HepG2 (cell line): ENCODE measurements around the gene ARHGAP45. TPM values are rescaled to one million over a fixed set of nuclear protein-coding genes. Genes with fewer than 3 reads are reported as not detected.

Experiments used
- HIVEP1 ChIP-seq: sonication (generic); formaldehyde crosslinking; IDR thresholded peaks from 2 replicates; pipeline ENCODE4 v1.4.0; 2020; ENCODE audit warnings: mild to moderate bottlenecking, missing genetic modification reagents
- POLR2AphosphoS2 ChIP-seq: IDR thresholded peaks from 2 replicates; pipeline ENCODE4 v1.6.1; 2011; ENCODE audit warnings: low read depth, low read length, improper control_type of control experiment
- PRPF4 ChIP-seq: fragments of 200-400 bp; formaldehyde crosslinking; IDR thresholded peaks from 2 replicates; pipeline ENCODE4 v1.6.1; 2016; ENCODE audit warnings: low read length, low read depth; ENCODE audit not compliant: poor library complexity, severe bottlenecking
- RBM39 ChIP-seq: fragments of 200-400 bp; formaldehyde crosslinking; IDR thresholded peaks from one replicate; pipeline ENCODE4 v1.6.1; 2018; ENCODE audit warnings: antibody characterized with exemption, mild to moderate bottlenecking, low read depth, low read length; ENCODE audit not compliant: poor library complexity, severe bottlenecking
- RFX3 ChIP-seq: IDR thresholded peaks from 2 replicates; pipeline ENCODE4 v1.6.1; 2016; ENCODE audit warnings: missing biosample characterization, missing genetic modification reagents
- SP2 ChIP-seq: sonication (generic); formaldehyde crosslinking; IDR thresholded peaks from 2 replicates; pipeline ENCODE4 v1.5.1; 2020; ENCODE audit warnings: mild to moderate bottlenecking, missing genetic modification reagents
- SUZ12 ChIP-seq: fragments of 150-350 bp; IDR thresholded peaks from 2 replicates; pipeline ENCODE4 v1.6.1; 2014; ENCODE audit warnings: low read depth, low read length
- ZNF224 ChIP-seq: sonication (generic); formaldehyde crosslinking; IDR thresholded peaks from 2 replicates; pipeline ENCODE4 v1.5.0; 2020; ENCODE audit warnings: mild to moderate bottlenecking, missing genetic modification reagents
- ZNF225 ChIP-seq: sonication (generic); formaldehyde crosslinking; IDR thresholded peaks from 2 replicates; pipeline ENCODE4 v1.4.0; 2020; ENCODE audit warnings: mild to moderate bottlenecking, missing genetic modification reagents
- ZNF276 ChIP-seq: sonication (generic); formaldehyde crosslinking; IDR thresholded peaks from 2 replicates; pipeline ENCODE4 v1.4.0; 2020; ENCODE audit warnings: mild to moderate bottlenecking, low read depth, missing genetic modification reagents
- ZNF281 ChIP-seq: sonication (generic); formaldehyde crosslinking; IDR thresholded peaks from 2 replicates; pipeline ENCODE4 v1.4.0; 2020; ENCODE audit warnings: missing genetic modification reagents, borderline replicate concordance
- ZNF724P ChIP-seq: sonication (generic); formaldehyde crosslinking; IDR thresholded peaks from 2 replicates; pipeline ENCODE4 v1.8.0; 2022; ENCODE audit warnings: missing genetic modification reagents, borderline replicate concordance
- ZNF775 ChIP-seq: sonication (generic); formaldehyde crosslinking; IDR thresholded peaks from 2 replicates; pipeline ENCODE4 v1.4.0; 2020; ENCODE audit warnings: missing genetic modification reagents, mild to moderate bottlenecking, moderate library complexity, borderline replicate concordance
- polyA plus RNA-seq, 8 experiments: library from polyadenylated mRNA; depleted of rRNA in 3 of 8; stranded (reverse) in 7 of 8; unstranded in 1 of 8; fragments of >200 nt; fragmentation: Illumina TruSeq in 4 of 8; extraction: Trizol in 4 of 8; gene quantifications; 2 replicates each; pipeline versions ENCODE4 v1.2.1 to v1.2.3, GENCODE V29; 2011 to 2016; ENCODE audit warnings: low read depth in 4 of 8, missing spikeins in 1 of 8, mixed read lengths in 1 of 8; ENCODE audit not compliant: insufficient read depth in 1 of 8
- total RNA-seq, 5 experiments: library from RNA; depleted of rRNA; stranded (reverse); fragments of >200 nt; fragmentation: Illumina TruSeq; extraction: Trizol; gene quantifications; 2 replicates each; pipeline ENCODE4 v1.2.3, GENCODE V29; 2016; ENCODE audit warnings: low read depth in 1 of 5
- TF ChIP-seq, protein P1 (sequence below): sonication (generic); formaldehyde crosslinking; IDR thresholded peaks from 2 replicates; pipeline ENCODE4 v1.4.0; 2020; ENCODE audit warnings: mild to moderate bottlenecking, missing genetic modification reagents
- TF ChIP-seq, protein P2 (sequence below): sonication (generic); formaldehyde crosslinking; IDR thresholded peaks from 2 replicates; pipeline ENCODE4 v1.5.0; 2020; ENCODE audit warnings: mild to moderate bottlenecking, missing genetic modification reagents, borderline replicate concordance

Gene ARHGAP45
- total and polyA plus RNA-seq, 2 of the 13 experiments (the other 11 are each of a cell fraction or from before 2014, with no cell fraction given) = 0.84 to 32.0 TPM

DNA sequence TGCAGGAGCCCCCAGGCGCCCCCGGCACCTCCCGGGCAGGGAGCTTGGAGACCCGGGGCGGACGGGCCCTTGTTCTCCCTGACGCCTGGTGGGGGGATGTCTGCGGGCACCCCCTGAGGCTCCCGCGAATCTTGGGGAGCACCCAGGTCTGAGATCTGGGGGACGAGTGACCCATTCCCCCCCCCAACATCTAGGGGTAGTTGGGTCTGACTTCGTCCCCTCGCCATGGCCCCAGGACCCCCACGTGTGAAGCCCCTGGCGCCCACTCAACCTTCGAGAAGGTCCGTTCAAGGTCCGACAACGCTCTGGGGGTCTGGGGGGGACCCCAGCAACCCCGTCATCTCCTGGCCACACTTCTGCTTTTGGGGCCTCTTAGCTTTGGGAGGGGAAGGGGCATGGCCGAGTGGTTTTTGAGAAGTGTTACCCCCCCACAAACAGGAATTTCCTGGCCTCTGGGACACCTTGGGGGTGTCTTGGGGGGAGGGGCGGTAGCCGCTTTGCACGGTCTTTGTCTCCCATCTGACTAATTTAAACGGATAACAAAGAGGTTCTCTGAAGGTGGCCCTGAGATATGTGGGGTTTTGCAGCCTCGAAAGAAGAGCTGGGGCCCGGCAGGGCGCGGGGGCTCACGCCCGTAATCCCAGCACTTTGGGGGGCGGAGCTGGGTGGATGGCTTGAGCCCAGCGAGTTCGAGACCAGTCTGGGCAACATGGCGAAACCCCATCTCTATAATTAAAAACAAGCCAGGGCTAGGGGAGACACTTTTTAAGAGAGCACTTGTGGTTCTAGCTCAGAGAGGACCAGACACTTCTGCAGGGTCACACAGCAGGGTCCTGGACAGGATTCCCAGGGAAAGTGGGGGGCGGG lies 40.0 kb upstream of the ARHGAP45 start (continued):
- TF ChIP-seq ZNF224 (no peak), ZNF225 (no peak), ZNF281 (peak; percentile 53), SUZ12 (no peak), SP2 (CRISPR knock-in tag) (no peak), ZNF724P (CRISPR knock-in tag) (no peak), POLR2AphosphoS2 (no peak), RBM39 (peak; percentile 17), ZNF775 (CRISPR knock-in tag) (no peak), ZNF276 (no peak), RFX3 (CRISPR knock-in tag) (no peak), HIVEP1 (CRISPR knock-in tag) (peak; percentile 32; the same call in 1 of the 2 replicates), PRPF4 (no peak)
- TF ChIP-seq, protein P1, sequence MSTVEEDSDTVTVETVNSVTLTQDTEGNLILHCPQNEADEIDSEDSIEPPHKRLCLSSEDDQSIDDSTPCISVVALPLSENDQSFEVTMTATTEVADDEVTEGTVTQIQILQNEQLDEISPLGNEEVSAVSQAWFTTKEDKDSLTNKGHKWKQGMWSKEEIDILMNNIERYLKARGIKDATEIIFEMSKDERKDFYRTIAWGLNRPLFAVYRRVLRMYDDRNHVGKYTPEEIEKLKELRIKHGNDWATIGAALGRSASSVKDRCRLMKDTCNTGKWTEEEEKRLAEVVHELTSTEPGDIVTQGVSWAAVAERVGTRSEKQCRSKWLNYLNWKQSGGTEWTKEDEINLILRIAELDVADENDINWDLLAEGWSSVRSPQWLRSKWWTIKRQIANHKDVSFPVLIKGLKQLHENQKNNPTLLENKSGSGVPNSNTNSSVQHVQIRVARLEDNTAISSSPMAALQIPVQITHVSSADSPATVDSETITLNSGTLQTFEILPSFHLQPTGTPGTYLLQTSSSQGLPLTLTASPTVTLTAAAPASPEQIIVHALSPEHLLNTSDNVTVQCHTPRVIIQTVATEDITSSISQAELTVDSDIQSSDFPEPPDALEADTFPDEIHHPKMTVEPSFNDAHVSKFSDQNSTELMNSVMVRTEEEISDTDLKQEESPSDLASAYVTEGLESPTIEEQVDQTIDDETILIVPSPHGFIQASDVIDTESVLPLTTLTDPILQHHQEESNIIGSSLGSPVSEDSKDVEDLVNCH (CRISPR knock-in tag) = no peak
- TF ChIP-seq, protein P2, sequence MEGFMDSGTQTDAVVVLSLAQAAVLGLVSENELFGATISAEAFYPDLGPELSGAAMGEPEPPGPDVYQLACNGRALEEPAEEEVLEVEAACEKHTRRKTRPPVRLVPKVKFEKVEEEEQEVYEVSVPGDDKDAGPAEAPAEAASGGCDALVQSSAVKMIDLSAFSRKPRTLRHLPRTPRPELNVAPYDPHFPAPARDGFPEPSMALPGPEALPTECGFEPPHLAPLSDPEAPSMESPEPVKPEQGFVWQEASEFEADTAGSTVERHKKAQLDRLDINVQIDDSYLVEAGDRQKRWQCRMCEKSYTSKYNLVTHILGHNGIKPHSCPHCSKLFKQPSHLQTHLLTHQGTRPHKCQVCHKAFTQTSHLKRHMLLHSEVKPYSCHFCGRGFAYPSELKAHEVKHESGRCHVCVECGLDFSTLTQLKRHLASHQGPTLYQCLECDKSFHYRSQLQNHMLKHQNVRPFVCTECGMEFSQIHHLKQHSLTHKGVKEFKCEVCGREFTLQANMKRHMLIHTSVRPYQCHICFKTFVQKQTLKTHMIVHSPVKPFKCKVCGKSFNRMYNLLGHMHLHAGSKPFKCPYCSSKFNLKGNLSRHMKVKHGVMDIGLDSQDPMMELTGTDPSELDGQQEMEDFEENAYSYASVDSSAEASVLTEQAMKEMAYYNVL = no peak
